GM19025 (cell line): ENCODE results near the gene RMI2.
A peak's percentile ranks its signal among the peaks of the same experiment; 100 is the strongest.
"Not testable (repeated sequence)": the region's sequence is repeated elsewhere in the genome, so short reads cannot be mapped to it uniquely, and the experiment has no call there.

Experiments
- ATAC-seq: cut with Tn5 transposase; IDR thresholded peaks from one replicate; pipeline ENCODE4 v1.9.1; 2021; ENCODE audit warnings: mild to moderate bottlenecking, low read depth, moderate library complexity; ENCODE audit not compliant: unreplicated experiment

RMI2 gene

GRCh38 chr16:11350921-11351335 lies 5.7 kb downstream of the RMI2 start:
- ATAC-seq: no peak

- ATAC-seq: no peak
These were observed 7.9 kb downstream of the RMI2 start for GRCh38 chr16:11353158-11353557.

- ATAC-seq: peak; percentile 26
These were observed 9.1 kb downstream of the RMI2 start for GRCh38 chr16:11354407-11354732.

- peak; percentile 54 for ATAC-seq
These were observed 9.7 kb downstream of the RMI2 start for GRCh38 chr16:11354733-11355574.

GRCh38 chr16:11355862-11356261 lies 10.6 kb downstream of the RMI2 start:
- ATAC-seq: no peak

- no peak for ATAC-seq
These were observed 11.5 kb downstream of the RMI2 start for GRCh38 chr16:11356573-11357331.

GRCh38 chr16:11358531-11358930 lies 13.3 kb downstream of the RMI2 start:
- ATAC-seq: no peak

GRCh38 chr16:11359370-11359769 lies 14.1 kb downstream of the RMI2 start:
- no peak for ATAC-seq

GRCh38 chr16:11360641-11361373 lies 15.5 kb downstream of the RMI2 start:
- ATAC-seq: no peak

- no peak for ATAC-seq
These were observed 16.6 kb downstream of the RMI2 start for GRCh38 chr16:11361701-11362451.

GRCh38 chr16:11363927-11364258 lies 18.6 kb downstream of the RMI2 start:
- no peak for ATAC-seq

GRCh38 chr16:11367483-11367906 lies 22.2 kb downstream of the RMI2 start:
- ATAC-seq: no peak

GRCh38 chr16:11370084-11370931 lies 25.0 kb downstream of the RMI2 start:
- ATAC-seq: no peak

GRCh38 chr16:11370932-11371279 lies 25.6 kb downstream of the RMI2 start:
- ATAC-seq: not testable (repeated sequence)

- ATAC-seq: no peak
These were observed 27.0 kb downstream of the RMI2 start for GRCh38 chr16:11372073-11372828.

- ATAC-seq: no peak
These were observed 27.6 kb downstream of the RMI2 start for GRCh38 chr16:11372829-11373306.

GRCh38 chr16:11374255-11374654 lies 29.0 kb downstream of the RMI2 start:
- ATAC-seq: no peak

- ATAC-seq: no peak
These were observed 31.9 kb downstream of the RMI2 start for GRCh38 chr16:11377154-11377553.

- not testable (repeated sequence) for ATAC-seq
These were observed 33.7 kb downstream of the RMI2 start for GRCh38 chr16:11378951-11379350.
